Kidney epithelial cell (primary cell): ENCODE results near the gene TSPAN5. TPM values are rescaled to one million over a fixed set of nuclear protein-coding genes. Genes with fewer than 3 reads are reported as not detected.

Experiments
- DNase-seq: peaks from one replicate; pipeline ENCODE4 v3.0.0-alpha.2; 2010; ENCODE audit warnings: low read depth
- H3K27me3 ChIP-seq: 2 replicates; pipeline ENCODE4 v1.6.0; 2011; ENCODE audit warnings: low read length; ENCODE audit not compliant: control insufficient read depth, insufficient read depth
- H3K36me3 ChIP-seq: 2 replicates; pipeline ENCODE4 v1.5.1; 2011; ENCODE audit warnings: low read length; ENCODE audit not compliant: control insufficient read depth, insufficient read depth
- H3K4me3 ChIP-seq: 2 replicates; pipeline ENCODE4 v1.5.1; 2011; ENCODE audit warnings: low read depth, mild to moderate bottlenecking, control low read depth, low read length
- total RNA-seq: library from RNA; depleted of rRNA; stranded (reverse); fragments of >200 nt; gene quantifications from 2 replicates; pipeline ENCODE4 v1.2.3, GENCODE V29; 2015
- TF ChIP-seq, protein P1 (sequence below): IDR thresholded peaks from 2 replicates; pipeline ENCODE4 v1.5.1; 2011; ENCODE audit warnings: mild to moderate bottlenecking, moderate library complexity, low read length, control low read depth, inconsistent platforms; ENCODE audit not compliant: insufficient read depth, poor library complexity, severe bottlenecking

Gene TSPAN5
- total RNA-seq, 1 donor from 2014 or later: 20.5 TPM

DNA sequence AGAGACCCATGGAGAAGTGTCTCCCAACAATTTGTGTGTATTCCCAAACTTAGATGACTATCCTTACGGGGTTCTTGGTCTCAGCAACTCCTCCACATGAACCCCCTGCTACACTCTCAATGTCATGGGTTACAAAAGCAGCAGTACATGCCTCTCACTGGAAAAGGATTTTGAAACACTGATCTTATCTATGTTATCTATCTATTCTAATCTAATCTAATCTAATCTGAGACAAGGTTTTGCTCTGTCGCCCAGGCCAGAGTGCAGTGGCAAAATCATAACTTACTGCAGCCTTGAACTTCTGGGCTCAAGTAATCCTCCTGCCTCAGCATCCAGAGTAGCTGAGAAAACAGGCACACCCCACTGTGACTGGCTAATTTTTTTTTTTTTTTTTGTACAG lies 19.3 kb downstream of the TSPAN5 start:
- TF ChIP-seq, protein P1, sequence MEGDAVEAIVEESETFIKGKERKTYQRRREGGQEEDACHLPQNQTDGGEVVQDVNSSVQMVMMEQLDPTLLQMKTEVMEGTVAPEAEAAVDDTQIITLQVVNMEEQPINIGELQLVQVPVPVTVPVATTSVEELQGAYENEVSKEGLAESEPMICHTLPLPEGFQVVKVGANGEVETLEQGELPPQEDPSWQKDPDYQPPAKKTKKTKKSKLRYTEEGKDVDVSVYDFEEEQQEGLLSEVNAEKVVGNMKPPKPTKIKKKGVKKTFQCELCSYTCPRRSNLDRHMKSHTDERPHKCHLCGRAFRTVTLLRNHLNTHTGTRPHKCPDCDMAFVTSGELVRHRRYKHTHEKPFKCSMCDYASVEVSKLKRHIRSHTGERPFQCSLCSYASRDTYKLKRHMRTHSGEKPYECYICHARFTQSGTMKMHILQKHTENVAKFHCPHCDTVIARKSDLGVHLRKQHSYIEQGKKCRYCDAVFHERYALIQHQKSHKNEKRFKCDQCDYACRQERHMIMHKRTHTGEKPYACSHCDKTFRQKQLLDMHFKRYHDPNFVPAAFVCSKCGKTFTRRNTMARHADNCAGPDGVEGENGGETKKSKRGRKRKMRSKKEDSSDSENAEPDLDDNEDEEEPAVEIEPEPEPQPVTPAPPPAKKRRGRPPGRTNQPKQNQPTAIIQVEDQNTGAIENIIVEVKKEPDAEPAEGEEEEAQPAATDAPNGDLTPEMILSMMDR: no peak
- H3K27me3 ChIP-seq: no peaks in the 10 kb centered on the region
- no peaks in the 10 kb centered on the region for H3K36me3 ChIP-seq
- DNase-seq: no peak
- H3K4me3 ChIP-seq: no peak overlapping the region

DNA sequence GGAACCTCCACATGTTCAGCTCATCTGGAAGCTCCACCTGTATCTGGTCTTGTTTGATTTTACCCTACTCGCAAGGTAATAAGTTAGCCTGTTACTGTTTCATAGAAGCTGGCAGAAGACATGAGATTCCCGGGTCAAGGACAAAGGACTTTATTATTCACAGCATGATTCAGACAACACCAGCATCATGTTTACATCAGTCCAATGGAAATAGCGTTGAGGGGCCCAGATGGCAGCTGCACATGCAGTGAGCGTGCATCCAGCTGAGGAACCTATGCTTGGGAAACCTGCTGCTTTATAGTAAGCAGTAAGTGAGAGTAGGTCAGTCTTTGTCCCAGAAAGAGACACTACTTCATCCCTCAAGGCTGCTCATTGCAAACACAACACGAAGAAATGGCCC lies 19.8 kb downstream of the TSPAN5 start:
- Histone ChIP-seq H3K4me3 (no peak overlapping the region), H3K36me3 (no peaks in the 10 kb centered on the region), H3K27me3 (no peaks in the 10 kb centered on the region)
- DNase-seq: no peak
- TF ChIP-seq, protein P1: no peak

GRCh38 chr4:98634061-98634460 lies 24.4 kb downstream of the TSPAN5 start:
- TF ChIP-seq, protein P1: no peak
- Histone ChIP-seq H3K36me3 (no peaks in the 10 kb centered on the region), H3K27me3 (no peaks in the 10 kb centered on the region), H3K4me3 (no peak overlapping the region)
- no peak for DNase-seq

DNA sequence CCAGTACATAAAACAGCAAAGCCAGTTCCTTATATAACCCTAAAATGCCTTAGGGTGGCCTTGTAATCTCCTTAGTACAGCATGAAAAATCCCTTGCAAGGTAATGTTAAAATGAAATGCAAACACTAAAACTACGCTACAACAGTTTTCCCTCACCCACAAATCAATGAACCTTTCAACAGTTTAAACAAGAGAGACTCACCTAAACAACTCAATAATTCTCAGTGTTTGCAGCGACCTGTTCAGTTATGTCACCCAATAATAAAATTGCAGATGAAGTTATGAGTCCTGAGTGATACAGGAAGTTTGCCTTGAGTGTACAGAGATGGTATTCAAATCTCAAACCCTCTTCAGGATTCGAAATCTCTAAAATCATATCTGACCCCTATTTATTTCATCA lies 25.3 kb downstream of the TSPAN5 start:
- Histone ChIP-seq H3K4me3 (no peak overlapping the region), H3K27me3 (no peaks in the 10 kb centered on the region), H3K36me3 (no peaks in the 10 kb centered on the region)
- TF ChIP-seq, protein P1: no peak
- no peak for DNase-seq

GRCh38 chr4:98632258-98632657 lies 26.2 kb downstream of the TSPAN5 start:
- no peaks in the 10 kb centered on the region for H3K36me3 ChIP-seq
- H3K27me3 ChIP-seq: no peaks in the 10 kb centered on the region
- no peak overlapping the region for H3K4me3 ChIP-seq
- DNase-seq: no peak
- TF ChIP-seq, protein P1: no peak

- Histone ChIP-seq H3K36me3 (no peaks in the 10 kb centered on the region), H3K27me3 (no peaks in the 10 kb centered on the region), H3K4me3 (no peak overlapping the region)
- DNase-seq: no peak
- TF ChIP-seq, protein P1: no peak
Observed at GRCh38 chr4:98631506-98631905, 26.9 kb downstream of the TSPAN5 start.
